Astrocyte (in vitro differentiated cells and primary cell): ENCODE measurements around the gene PTPRN2. TPM values are rescaled to one million over a fixed set of nuclear protein-coding genes. Genes with fewer than 3 reads are reported as not detected.

Experiments
- DNase-seq: peaks from one replicate; pipeline ENCODE4 v3.0.0-alpha.2; 2010; ENCODE audit warnings: low read depth
- FAIRE-seq: peaks from 2 replicates; lab custom pipeline; 2011; peaks lifted over from hg19 to GRCh38; lab: Jason Lieb, UNC
- H2AFZ ChIP-seq: 2 replicates; pipeline ENCODE4 v1.6.0; 2012; ENCODE audit warnings: low read depth, low read length, inconsistent platforms
- H3K27ac ChIP-seq: 2 replicates; pipeline ENCODE4 v1.5.1; 2011; ENCODE audit warnings: low read depth, low read length, inconsistent platforms
- H3K27me3 ChIP-seq: 2 replicates; pipeline ENCODE4 v1.6.0; 2011; ENCODE audit warnings: low read length, inconsistent platforms; ENCODE audit not compliant: insufficient read depth
- H3K36me3 ChIP-seq: 2 replicates; pipeline ENCODE4 v1.5.1; 2011; ENCODE audit warnings: low read length, inconsistent platforms; ENCODE audit not compliant: insufficient read depth
- H3K4me1 ChIP-seq: 2 replicates; pipeline ENCODE4 v1.5.1; 2011; ENCODE audit warnings: low read length, inconsistent platforms; ENCODE audit not compliant: insufficient read depth
- H3K4me2 ChIP-seq: 2 replicates; pipeline ENCODE4 v1.6.0; 2012; ENCODE audit warnings: low read length, inconsistent platforms
- H3K4me3 ChIP-seq: 2 replicates; pipeline ENCODE4 v1.5.1; 2011; ENCODE audit warnings: low read depth, mild to moderate bottlenecking, low read length, inconsistent platforms; ENCODE audit not compliant: insufficient read depth
- H3K79me2 ChIP-seq: 2 replicates; pipeline ENCODE4 v1.6.0; 2012; ENCODE audit warnings: mild to moderate bottlenecking, low read length, inconsistent platforms; ENCODE audit not compliant: insufficient read depth
- H3K9ac ChIP-seq: 2 replicates; pipeline ENCODE4 v1.6.0; 2012; ENCODE audit warnings: mild to moderate bottlenecking, low read length, inconsistent platforms
- H3K9me3 ChIP-seq: 2 replicates; pipeline ENCODE4 v1.5.1; 2012; ENCODE audit warnings: low read depth, mild to moderate bottlenecking, low read length, inconsistent platforms; ENCODE audit not compliant: insufficient read depth
- H4K20me1 ChIP-seq: 2 replicates; pipeline ENCODE4 v1.6.0; 2012; ENCODE audit warnings: low read length, inconsistent platforms; ENCODE audit not compliant: insufficient read depth
- H3K27ac Mint-ChIP-seq: one replicate; pipeline ENCODE4 v1.8.0; 2021; ENCODE audit warnings: mild to moderate bottlenecking, mixed read lengths; ENCODE audit not compliant: unreplicated experiment
- H3K27me3 Mint-ChIP-seq: one replicate; pipeline ENCODE4 v1.8.0; 2021; ENCODE audit warnings: low read depth, mixed read lengths; ENCODE audit not compliant: unreplicated experiment
- H3K36me3 Mint-ChIP-seq: one replicate; pipeline ENCODE4 v1.8.0; 2021; ENCODE audit warnings: low read depth, mixed read lengths; ENCODE audit not compliant: unreplicated experiment
- H3K4me1 Mint-ChIP-seq: one replicate; pipeline ENCODE4 v1.8.0; 2021; ENCODE audit warnings: low read depth, mixed read lengths; ENCODE audit not compliant: unreplicated experiment
- H3K4me3 Mint-ChIP-seq: one replicate; pipeline ENCODE4 v1.8.0; 2021; ENCODE audit warnings: mild to moderate bottlenecking, moderate library complexity, mixed read lengths; ENCODE audit not compliant: unreplicated experiment
- H3K9me3 Mint-ChIP-seq: one replicate; pipeline ENCODE4 v1.8.0; 2021; ENCODE audit warnings: mild to moderate bottlenecking, mixed read lengths; ENCODE audit not compliant: unreplicated experiment
- EZH2 ChIP-seq: IDR thresholded peaks from 2 replicates; pipeline ENCODE4 v1.6.1; 2012; ENCODE audit warnings: mild to moderate bottlenecking, low read length, inconsistent platforms; ENCODE audit not compliant: insufficient read depth
- total RNA-seq: library from RNA; stranded (reverse); gene quantifications from 2 replicates; pipeline ENCODE4 v1.2.1, GENCODE V29; 2021
- TF ChIP-seq, protein P1 (sequence below): IDR thresholded peaks from 2 replicates; pipeline ENCODE4 v1.5.1; 2011; ENCODE audit warnings: low read depth, mild to moderate bottlenecking, inconsistent platforms, low read length, moderate library complexity; ENCODE audit not compliant: insufficient read depth

PTPRN2 gene
- total RNA-seq, 1 donor from 2014 or later, result 0.09 TPM

DNA sequence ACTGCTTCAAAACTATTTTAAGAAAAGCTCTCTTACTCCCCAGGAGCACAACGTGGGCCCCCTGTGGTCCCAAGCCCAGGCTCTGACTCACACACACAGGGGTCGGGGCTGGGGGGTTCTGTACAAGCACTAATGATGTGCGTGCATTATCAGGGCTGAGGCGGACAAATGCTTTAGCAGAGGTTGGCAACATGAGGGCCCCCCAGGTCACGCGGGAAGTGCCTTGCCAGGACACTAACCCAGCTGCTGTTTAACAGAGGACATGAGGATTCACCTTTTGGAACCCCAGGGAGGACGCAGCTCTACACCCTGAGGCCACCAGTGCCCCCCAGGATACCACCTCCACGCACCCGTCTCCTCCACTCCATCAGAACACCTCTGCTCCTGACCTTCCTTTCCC lies 908.0 kb downstream of the PTPRN2 start:
- peaks cover 17% of the 10 kb centered on the region for H4K20me1 ChIP-seq
- no peaks in the 10 kb centered on the region for H3K4me1 ChIP-seq
- TF ChIP-seq EZH2, result no peak
- TF ChIP-seq, protein P1, sequence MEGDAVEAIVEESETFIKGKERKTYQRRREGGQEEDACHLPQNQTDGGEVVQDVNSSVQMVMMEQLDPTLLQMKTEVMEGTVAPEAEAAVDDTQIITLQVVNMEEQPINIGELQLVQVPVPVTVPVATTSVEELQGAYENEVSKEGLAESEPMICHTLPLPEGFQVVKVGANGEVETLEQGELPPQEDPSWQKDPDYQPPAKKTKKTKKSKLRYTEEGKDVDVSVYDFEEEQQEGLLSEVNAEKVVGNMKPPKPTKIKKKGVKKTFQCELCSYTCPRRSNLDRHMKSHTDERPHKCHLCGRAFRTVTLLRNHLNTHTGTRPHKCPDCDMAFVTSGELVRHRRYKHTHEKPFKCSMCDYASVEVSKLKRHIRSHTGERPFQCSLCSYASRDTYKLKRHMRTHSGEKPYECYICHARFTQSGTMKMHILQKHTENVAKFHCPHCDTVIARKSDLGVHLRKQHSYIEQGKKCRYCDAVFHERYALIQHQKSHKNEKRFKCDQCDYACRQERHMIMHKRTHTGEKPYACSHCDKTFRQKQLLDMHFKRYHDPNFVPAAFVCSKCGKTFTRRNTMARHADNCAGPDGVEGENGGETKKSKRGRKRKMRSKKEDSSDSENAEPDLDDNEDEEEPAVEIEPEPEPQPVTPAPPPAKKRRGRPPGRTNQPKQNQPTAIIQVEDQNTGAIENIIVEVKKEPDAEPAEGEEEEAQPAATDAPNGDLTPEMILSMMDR, result no peak
- peak overlapping the region; percentile 19 for H3K4me2 ChIP-seq
- H3K4me3 Mint-ChIP-seq, result no peak overlapping the region
- no peak overlapping the region for H2AFZ ChIP-seq
- DNase-seq (no peak), FAIRE-seq (no peak)
- no peaks in the 10 kb centered on the region for H3K27me3 Mint-ChIP-seq
- no peak overlapping the region for H3K27ac ChIP-seq
- no peak overlapping the region for H3K4me3 ChIP-seq
- no peaks in the 10 kb centered on the region for H3K9me3 ChIP-seq
- H3K36me3 Mint-ChIP-seq, result no peaks in the 10 kb centered on the region
- H3K9ac ChIP-seq, result no peak overlapping the region
- no peaks in the 10 kb centered on the region for H3K4me1 Mint-ChIP-seq
- H3K9me3 Mint-ChIP-seq, result peaks cover 26% of the 10 kb centered on the region
- H3K79me2 ChIP-seq, result no peaks in the 10 kb centered on the region
- H3K27me3 ChIP-seq, result peaks cover 3% of the 10 kb centered on the region
- no peaks in the 10 kb centered on the region for H3K36me3 ChIP-seq
- H3K27ac Mint-ChIP-seq, result no peak overlapping the region

DNA sequence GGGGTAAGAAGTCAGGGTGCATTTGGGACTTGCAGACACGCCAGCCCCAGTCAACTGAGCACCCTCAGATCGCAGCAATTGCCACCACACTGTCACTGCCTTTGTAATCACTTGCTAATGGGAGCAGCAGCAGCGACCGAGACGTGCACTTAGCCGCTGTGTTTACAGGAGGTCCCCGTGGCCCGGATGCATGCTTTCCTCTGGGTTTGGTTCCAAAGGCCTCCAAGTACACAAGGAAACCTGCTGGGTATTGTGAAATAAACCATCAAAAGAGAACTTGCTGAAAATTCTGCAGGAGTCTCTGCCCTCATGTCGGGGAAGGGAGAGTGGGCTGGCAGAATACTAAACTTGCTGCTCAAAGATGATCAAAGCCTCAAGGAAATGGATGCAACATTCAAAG lies 909.1 kb downstream of the PTPRN2 start:
- Histone ChIP-seq H3K36me3 (no peaks in the 10 kb centered on the region), H3K9me3 (no peaks in the 10 kb centered on the region), H3K27me3 (peaks cover 3% of the 10 kb centered on the region), H3K4me1 (no peaks in the 10 kb centered on the region), H3K9ac (no peak overlapping the region), H3K27ac (no peak overlapping the region), H4K20me1 (peaks cover 17% of the 10 kb centered on the region), H3K4me2 (no peak overlapping the region), H2AFZ (no peak overlapping the region), H3K4me3 (no peak overlapping the region), H3K79me2 (no peaks in the 10 kb centered on the region)
- Mint-ChIP-seq H3K36me3 (no peaks in the 10 kb centered on the region), H3K27ac (no peak overlapping the region), H3K9me3 (peaks cover 26% of the 10 kb centered on the region), H3K4me1 (no peaks in the 10 kb centered on the region), H3K4me3 (no peak overlapping the region), H3K27me3 (no peaks in the 10 kb centered on the region)
- FAIRE-seq, result no peak
- no peak for DNase-seq
- TF ChIP-seq, protein P1, result no peak
- TF ChIP-seq EZH2, result no peak

DNA sequence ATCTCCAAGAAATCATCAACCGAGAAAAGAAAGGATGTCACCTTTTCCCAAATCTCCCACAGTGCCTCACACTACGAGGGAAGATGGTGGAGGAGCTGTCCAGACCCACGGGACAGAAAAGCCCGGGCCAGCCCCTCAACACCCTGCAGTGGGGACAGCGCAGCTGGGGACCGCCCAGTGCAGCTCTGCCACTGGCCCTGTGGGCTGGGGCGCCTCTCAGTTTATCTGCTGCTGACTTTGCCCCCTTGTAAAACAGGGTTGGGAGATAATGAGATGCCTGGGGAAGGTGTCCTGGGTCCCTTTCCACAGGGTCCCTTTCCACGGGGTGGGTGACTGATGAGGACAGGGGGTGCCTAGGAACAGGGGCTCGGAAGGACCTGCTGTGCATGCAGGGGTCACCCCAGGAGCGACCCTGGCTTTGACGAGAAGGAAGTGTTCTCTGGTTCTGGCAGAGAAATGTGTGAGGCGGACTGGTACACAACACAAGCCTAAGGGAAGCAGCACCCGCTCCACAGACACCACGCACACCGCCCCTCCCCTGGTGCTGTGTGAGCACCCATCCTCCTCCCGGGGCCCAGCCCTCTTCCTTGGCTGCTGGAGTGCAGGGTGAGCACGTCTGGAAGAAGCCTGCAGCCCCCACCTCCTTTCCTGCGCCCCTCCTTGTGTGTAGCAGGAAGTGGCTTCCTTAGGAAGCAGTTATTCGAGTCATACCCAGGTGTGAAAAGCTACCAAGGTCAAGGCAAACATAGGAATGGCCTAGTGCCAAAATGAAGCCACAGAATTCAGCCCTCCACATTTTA lies 911.0 kb downstream of the PTPRN2 start:
- TF ChIP-seq, protein P1, result no peak
- no peak for TF ChIP-seq EZH2
- Mint-ChIP-seq H3K36me3 (no peaks in the 10 kb centered on the region), H3K4me1 (no peaks in the 10 kb centered on the region), H3K9me3 (peaks cover 20% of the 10 kb centered on the region), H3K27me3 (no peaks in the 10 kb centered on the region), H3K4me3 (no peak overlapping the region), H3K27ac (no peak overlapping the region)
- Histone ChIP-seq H4K20me1 (peaks cover 17% of the 10 kb centered on the region), H3K4me1 (no peaks in the 10 kb centered on the region), H3K4me2 (no peak overlapping the region), H3K27ac (no peak overlapping the region), H3K36me3 (no peaks in the 10 kb centered on the region), H3K79me2 (no peaks in the 10 kb centered on the region), H3K4me3 (no peak overlapping the region), H2AFZ (no peak overlapping the region), H3K9ac (no peak overlapping the region), H3K9me3 (no peaks in the 10 kb centered on the region), H3K27me3 (peaks cover 3% of the 10 kb centered on the region)
- DNase-seq, result no peak
- FAIRE-seq, result no peak
